HEK293 (cell line): Measurements from ENCODE around the gene ATG10.

Experiments
- CTCF ChIA-PET: fragments of 350-600 bp; formaldehyde crosslinking; extraction: SDS; loops from one replicate; lab custom pipeline; 2021; ENCODE audit warnings: antibody characterized with exemption; lab: Yijun Ruan, JAX
- POLR2A ChIA-PET: fragments of 300-600 bp; formaldehyde crosslinking; extraction: SDS; loops from one replicate; lab custom pipeline; 2020; ENCODE audit warnings: antibody characterized with exemption, inconsistent platforms; lab: Yijun Ruan, JAX
- H3K27ac ChIP-seq: fragments of 200-500 bp; sonication (Bioruptor generic); 2 replicates; pipeline ENCODE4 v1.5.1; 2014; ENCODE audit warnings: low read depth, low read length, control low read depth, inconsistent platforms; ENCODE audit errors: extremely low read depth
- H3K36me3 ChIP-seq, 2 experiments: fragments of 200-500 bp in 1 of 2; sonication (Bioruptor generic) in 1 of 2; 1 replicate in 1 of 2; 2 replicates in 1 of 2; pipeline ENCODE4 v1.5.1; 2014 to 2017; ENCODE audit warnings: inconsistent platforms in 2 of 2, low read length in 2 of 2; ENCODE audit not compliant: control insufficient read depth in 2 of 2, insufficient read depth in 1 of 2
- H3K4me1 ChIP-seq: fragments of 200-500 bp; sonication (Bioruptor generic); 2 replicates; pipeline ENCODE4 v1.5.1; 2014; ENCODE audit warnings: mild to moderate bottlenecking, low read length, inconsistent platforms; ENCODE audit not compliant: control insufficient read depth, insufficient read depth
- H3K4me3 ChIP-seq: 2 replicates; pipeline ENCODE4 v1.5.1; 2011; ENCODE audit warnings: low read depth, mild to moderate bottlenecking, control low read depth, low read length, moderate library complexity
- H3K9me3 ChIP-seq: fragments of 200-500 bp; sonication (Bioruptor generic); 2 replicates; pipeline ENCODE4 v1.5.1; 2014; ENCODE audit warnings: low read depth, low read length, inconsistent platforms; ENCODE audit not compliant: control insufficient read depth, insufficient read depth
- EGR2 ChIP-seq: fragments of 450-650 bp; formaldehyde crosslinking; IDR thresholded peaks from 2 replicates; pipeline ENCODE4 v1.5.1; 2016; ENCODE audit warnings: low read depth, missing biosample characterization, missing genetic modification characterization
- GFI1B ChIP-seq: fragments of 450-650 bp; formaldehyde crosslinking; IDR thresholded peaks from 2 replicates; pipeline ENCODE4 v1.5.1; 2016; ENCODE audit warnings: missing biosample characterization, missing genetic modification characterization
- GLI4 ChIP-seq: fragments of 450-650 bp; formaldehyde crosslinking; IDR thresholded peaks from 2 replicates; pipeline ENCODE4 v1.5.1; 2016; ENCODE audit warnings: missing biosample characterization, missing genetic modification characterization
- GLIS1 ChIP-seq: fragments of 450-650 bp; formaldehyde crosslinking; IDR thresholded peaks from 2 replicates; pipeline ENCODE4 v1.5.1; 2016; ENCODE audit warnings: missing biosample characterization, missing genetic modification characterization
- HOXC10 ChIP-seq: sonication (generic); formaldehyde crosslinking; IDR thresholded peaks from 2 replicates; pipeline ENCODE4 v1.8.1; 2023; ENCODE audit warnings: mild to moderate bottlenecking, missing genetic modification reagents
- MZF1 ChIP-seq: fragments of 450-650 bp; formaldehyde crosslinking; IDR thresholded peaks from 2 replicates; pipeline ENCODE4 v1.5.1; 2017; ENCODE audit warnings: missing biosample characterization, missing genetic modification characterization, borderline replicate concordance
- YY2 ChIP-seq: fragments of 450-650 bp; formaldehyde crosslinking; IDR thresholded peaks from 2 replicates; pipeline ENCODE4 v1.5.1; 2016; ENCODE audit warnings: missing biosample characterization, missing genetic modification characterization
- ZBTB1 ChIP-seq: fragments of 450-650 bp; formaldehyde crosslinking; IDR thresholded peaks from 2 replicates; pipeline ENCODE4 v1.5.1; 2016; ENCODE audit warnings: missing biosample characterization, missing genetic modification characterization
- ZBTB17 ChIP-seq: fragments of 450-650 bp; formaldehyde crosslinking; IDR thresholded peaks from 2 replicates; pipeline ENCODE4 v1.5.1; 2016; ENCODE audit warnings: missing biosample characterization, missing genetic modification characterization
- ZFP3 ChIP-seq: fragments of 450-650 bp; formaldehyde crosslinking; IDR thresholded peaks from 2 replicates; pipeline ENCODE4 v1.5.1; 2016; ENCODE audit warnings: low read depth, missing biosample characterization, missing genetic modification characterization
- ZFP69B ChIP-seq: fragments of 450-650 bp; formaldehyde crosslinking; IDR thresholded peaks from 2 replicates; pipeline ENCODE4 v1.5.1; 2016; ENCODE audit warnings: missing biosample characterization, missing genetic modification characterization
- ZNF16 ChIP-seq: fragments of 450-650 bp; formaldehyde crosslinking; IDR thresholded peaks from 2 replicates; pipeline ENCODE4 v1.5.1; 2016; ENCODE audit warnings: low read depth, missing biosample characterization, missing genetic modification characterization
- ZNF169 ChIP-seq: fragments of 450-650 bp; formaldehyde crosslinking; IDR thresholded peaks from 2 replicates; pipeline ENCODE4 v1.5.1; 2016; ENCODE audit warnings: missing biosample characterization, missing genetic modification characterization
- ZNF211 ChIP-seq: fragments of 450-650 bp; formaldehyde crosslinking; IDR thresholded peaks from 2 replicates; pipeline ENCODE4 v1.5.1; 2016; ENCODE audit warnings: low read depth, missing biosample characterization, missing genetic modification characterization
- ZNF214 ChIP-seq: fragments of 450-650 bp; formaldehyde crosslinking; IDR thresholded peaks from 2 replicates; pipeline ENCODE4 v1.5.1; 2017; ENCODE audit warnings: missing biosample characterization, mild to moderate bottlenecking, missing genetic modification characterization, borderline replicate concordance
- ZNF626 ChIP-seq: fragments of 450-650 bp; sonication (Bioruptor Pico); formaldehyde crosslinking; IDR thresholded peaks from 2 replicates; pipeline ENCODE4 v1.5.1; 2018; ENCODE audit warnings: missing biosample characterization, missing genetic modification characterization, inconsistent platforms
- ZNF791 ChIP-seq: fragments of 450-650 bp; formaldehyde crosslinking; IDR thresholded peaks from 2 replicates; pipeline ENCODE4 v1.5.1; 2016; ENCODE audit warnings: missing biosample characterization, missing genetic modification characterization
- TF ChIP-seq, protein P1 (sequence below): fragments of 450-650 bp; formaldehyde crosslinking; IDR thresholded peaks from 2 replicates; pipeline ENCODE4 v1.5.1; 2016; ENCODE audit warnings: missing biosample characterization, missing genetic modification characterization
- TF ChIP-seq, protein P2 (sequence below): fragments of 450-650 bp; formaldehyde crosslinking; IDR thresholded peaks from 2 replicates; pipeline ENCODE4 v1.5.1; 2016; ENCODE audit warnings: missing biosample characterization, missing genetic modification characterization
- TF ChIP-seq, protein P3 (sequence below): fragments of 450-650 bp; formaldehyde crosslinking; IDR thresholded peaks from 2 replicates; pipeline ENCODE4 v1.5.1; 2016; ENCODE audit warnings: missing biosample characterization, missing genetic modification characterization, borderline replicate concordance
- TF ChIP-seq, protein P4 (sequence below): fragments of 450-650 bp; formaldehyde crosslinking; IDR thresholded peaks from 2 replicates; pipeline ENCODE4 v1.5.1; 2016; ENCODE audit warnings: missing biosample characterization, missing genetic modification characterization

ATG10 gene

DNA sequence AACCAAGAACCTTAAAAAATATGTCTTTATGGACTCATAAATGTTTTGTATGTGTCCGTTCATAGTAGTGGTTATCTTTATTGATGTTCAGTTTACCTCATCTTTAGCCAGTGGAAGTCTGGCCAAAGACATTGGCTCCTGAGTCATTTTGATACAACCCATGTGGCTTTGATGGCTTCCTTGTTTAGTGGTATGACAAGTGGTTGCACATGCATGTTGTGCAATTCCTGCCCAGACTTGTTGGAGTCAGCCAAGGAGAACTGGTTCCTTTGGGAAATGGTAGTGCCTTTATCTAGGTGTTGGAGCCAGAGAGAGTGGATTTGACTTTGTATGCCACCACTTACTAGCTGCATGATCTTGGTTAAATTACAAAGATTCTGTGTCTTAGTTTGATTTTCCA is 212.0 kb downstream of the ATG10 start:
- no peak for TF ChIP-seq ZNF211 (tag by site-specific recombination)
- no peak for TF ChIP-seq GLIS1 (tag by site-specific recombination)
- no peak for TF ChIP-seq MZF1 (tag by site-specific recombination)
- Histone ChIP-seq H3K36me3 (no peaks in the 10 kb centered on the region), H3K4me1 (no peaks in the 10 kb centered on the region), H3K27ac (no peak overlapping the region), H3K9me3 (no peaks in the 10 kb centered on the region), H3K4me3 (no peak overlapping the region)
- ChIA-PET CTCF (interaction anchor here (1.5 kb wide), 1 partner anchor 9 kb away, joined by 3 read pairs; no protein-coding TSS in a partner anchor), POLR2A (no interaction called here)

DNA sequence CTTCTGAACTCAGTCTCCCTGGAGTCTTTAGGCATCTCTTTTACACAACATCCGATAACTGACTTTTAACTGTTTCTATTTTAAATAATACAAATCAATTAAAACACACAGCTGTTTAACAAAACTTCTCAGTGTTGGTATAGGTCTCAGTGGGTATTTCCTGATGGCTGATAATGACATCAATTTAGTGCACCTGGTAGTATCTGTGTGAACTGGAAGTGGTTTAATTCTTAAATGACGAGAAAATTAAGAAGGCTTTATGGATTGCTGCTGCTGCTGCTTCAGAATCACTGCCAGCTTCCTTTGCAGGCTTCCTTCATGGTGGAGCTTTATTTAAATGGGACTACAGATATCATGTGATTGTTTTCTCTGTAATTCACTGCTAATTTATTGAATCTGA is 214.0 kb downstream of the ATG10 start:
- Histone ChIP-seq H3K27ac (no peak overlapping the region), H3K4me3 (no peak overlapping the region), H3K9me3 (no peaks in the 10 kb centered on the region), H3K36me3 (no peaks in the 10 kb centered on the region), H3K4me1 (no peaks in the 10 kb centered on the region)
- ChIA-PET POLR2A (no interaction called here), CTCF (interaction anchor here (0.6 to 1.4 kb wide), 2 partner anchors 40 to 73 kb away, joined by 4 to 5 read pairs; no protein-coding TSS in a partner anchor)
- TF ChIP-seq ZNF169 (tag by site-specific recombination) (no peak), ZFP69B (no peak), YY2 (tag by site-specific recombination) (no peak), ZNF214 (tag by site-specific recombination) (no peak), ZNF626 (tag by site-specific recombination) (no peak), GFI1B (no peak), GLI4 (tag by site-specific recombination) (no peak), ZNF16 (tag by site-specific recombination) (no peak), EGR2 (tag by site-specific recombination) (no peak), ZBTB17 (tag by site-specific recombination) (no peak), HOXC10 (CRISPR knock-in tag) (no peak), ZNF791 (tag by site-specific recombination) (no peak), ZFP3 (tag by site-specific recombination) (no peak), ZBTB1 (tag by site-specific recombination) (no peak)
- TF ChIP-seq, protein P1, sequence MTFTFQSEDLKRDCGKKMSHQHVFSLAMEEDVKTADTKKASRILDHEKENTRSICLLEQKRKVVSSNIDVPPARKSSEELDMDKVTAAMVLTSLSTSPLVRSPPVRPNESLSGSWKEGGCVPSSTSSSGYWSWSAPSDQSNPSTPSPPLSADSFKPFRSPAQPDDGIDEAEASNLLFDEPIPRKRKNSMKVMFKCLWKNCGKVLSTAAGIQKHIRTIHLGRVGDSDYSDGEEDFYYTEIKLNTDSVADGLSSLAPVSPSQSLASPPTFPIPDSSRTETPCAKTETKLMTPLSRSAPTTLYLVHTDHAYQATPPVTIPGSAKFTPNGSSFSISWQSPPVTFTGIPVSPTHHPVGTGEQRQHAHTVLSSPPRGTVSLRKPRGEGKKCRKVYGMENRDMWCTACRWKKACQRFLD = no peak
- TF ChIP-seq, protein P2, sequence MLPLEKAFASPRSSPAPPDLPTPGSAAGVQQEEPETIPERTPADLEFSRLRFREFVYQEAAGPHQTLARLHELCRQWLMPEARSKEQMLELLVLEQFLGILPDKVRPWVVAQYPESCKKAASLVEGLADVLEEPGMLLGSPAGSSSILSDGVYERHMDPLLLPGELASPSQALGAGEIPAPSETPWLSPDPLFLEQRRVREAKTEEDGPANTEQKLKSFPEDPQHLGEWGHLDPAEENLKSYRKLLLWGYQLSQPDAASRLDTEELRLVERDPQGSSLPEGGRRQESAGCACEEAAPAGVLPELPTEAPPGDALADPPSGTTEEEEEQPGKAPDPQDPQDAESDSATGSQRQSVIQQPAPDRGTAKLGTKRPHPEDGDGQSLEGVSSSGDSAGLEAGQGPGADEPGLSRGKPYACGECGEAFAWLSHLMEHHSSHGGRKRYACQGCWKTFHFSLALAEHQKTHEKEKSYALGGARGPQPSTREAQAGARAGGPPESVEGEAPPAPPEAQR (tag by site-specific recombination) = no peak
- TF ChIP-seq, protein P3, sequence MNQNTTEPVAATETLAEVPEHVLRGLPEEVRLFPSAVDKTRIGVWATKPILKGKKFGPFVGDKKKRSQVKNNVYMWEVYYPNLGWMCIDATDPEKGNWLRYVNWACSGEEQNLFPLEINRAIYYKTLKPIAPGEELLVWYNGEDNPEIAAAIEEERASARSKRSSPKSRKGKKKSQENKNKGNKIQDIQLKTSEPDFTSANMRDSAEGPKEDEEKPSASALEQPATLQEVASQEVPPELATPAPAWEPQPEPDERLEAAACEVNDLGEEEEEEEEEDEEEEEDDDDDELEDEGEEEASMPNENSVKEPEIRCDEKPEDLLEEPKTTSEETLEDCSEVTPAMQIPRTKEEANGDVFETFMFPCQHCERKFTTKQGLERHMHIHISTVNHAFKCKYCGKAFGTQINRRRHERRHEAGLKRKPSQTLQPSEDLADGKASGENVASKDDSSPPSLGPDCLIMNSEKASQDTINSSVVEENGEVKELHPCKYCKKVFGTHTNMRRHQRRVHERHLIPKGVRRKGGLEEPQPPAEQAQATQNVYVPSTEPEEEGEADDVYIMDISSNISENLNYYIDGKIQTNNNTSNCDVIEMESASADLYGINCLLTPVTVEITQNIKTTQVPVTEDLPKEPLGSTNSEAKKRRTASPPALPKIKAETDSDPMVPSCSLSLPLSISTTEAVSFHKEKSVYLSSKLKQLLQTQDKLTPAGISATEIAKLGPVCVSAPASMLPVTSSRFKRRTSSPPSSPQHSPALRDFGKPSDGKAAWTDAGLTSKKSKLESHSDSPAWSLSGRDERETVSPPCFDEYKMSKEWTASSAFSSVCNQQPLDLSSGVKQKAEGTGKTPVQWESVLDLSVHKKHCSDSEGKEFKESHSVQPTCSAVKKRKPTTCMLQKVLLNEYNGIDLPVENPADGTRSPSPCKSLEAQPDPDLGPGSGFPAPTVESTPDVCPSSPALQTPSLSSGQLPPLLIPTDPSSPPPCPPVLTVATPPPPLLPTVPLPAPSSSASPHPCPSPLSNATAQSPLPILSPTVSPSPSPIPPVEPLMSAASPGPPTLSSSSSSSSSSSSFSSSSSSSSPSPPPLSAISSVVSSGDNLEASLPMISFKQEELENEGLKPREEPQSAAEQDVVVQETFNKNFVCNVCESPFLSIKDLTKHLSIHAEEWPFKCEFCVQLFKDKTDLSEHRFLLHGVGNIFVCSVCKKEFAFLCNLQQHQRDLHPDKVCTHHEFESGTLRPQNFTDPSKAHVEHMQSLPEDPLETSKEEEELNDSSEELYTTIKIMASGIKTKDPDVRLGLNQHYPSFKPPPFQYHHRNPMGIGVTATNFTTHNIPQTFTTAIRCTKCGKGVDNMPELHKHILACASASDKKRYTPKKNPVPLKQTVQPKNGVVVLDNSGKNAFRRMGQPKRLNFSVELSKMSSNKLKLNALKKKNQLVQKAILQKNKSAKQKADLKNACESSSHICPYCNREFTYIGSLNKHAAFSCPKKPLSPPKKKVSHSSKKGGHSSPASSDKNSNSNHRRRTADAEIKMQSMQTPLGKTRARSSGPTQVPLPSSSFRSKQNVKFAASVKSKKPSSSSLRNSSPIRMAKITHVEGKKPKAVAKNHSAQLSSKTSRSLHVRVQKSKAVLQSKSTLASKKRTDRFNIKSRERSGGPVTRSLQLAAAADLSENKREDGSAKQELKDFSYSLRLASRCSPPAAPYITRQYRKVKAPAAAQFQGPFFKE (tag by site-specific recombination) = no peak
- TF ChIP-seq, protein P4, sequence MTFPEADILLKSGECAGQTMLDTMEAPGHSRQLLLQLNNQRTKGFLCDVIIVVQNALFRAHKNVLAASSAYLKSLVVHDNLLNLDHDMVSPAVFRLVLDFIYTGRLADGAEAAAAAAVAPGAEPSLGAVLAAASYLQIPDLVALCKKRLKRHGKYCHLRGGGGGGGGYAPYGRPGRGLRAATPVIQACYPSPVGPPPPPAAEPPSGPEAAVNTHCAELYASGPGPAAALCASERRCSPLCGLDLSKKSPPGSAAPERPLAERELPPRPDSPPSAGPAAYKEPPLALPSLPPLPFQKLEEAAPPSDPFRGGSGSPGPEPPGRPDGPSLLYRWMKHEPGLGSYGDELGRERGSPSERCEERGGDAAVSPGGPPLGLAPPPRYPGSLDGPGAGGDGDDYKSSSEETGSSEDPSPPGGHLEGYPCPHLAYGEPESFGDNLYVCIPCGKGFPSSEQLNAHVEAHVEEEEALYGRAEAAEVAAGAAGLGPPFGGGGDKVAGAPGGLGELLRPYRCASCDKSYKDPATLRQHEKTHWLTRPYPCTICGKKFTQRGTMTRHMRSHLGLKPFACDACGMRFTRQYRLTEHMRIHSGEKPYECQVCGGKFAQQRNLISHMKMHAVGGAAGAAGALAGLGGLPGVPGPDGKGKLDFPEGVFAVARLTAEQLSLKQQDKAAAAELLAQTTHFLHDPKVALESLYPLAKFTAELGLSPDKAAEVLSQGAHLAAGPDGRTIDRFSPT = no peak
- TF ChIP-seq, all 188 proteins: peak for 0
